H1 (cell line): Measurements from ENCODE around the gene METTL22. TPM values are rescaled to one million over a fixed set of nuclear protein-coding genes. Genes with fewer than 3 reads are reported as not detected.

Source experiments
- CTCF ChIA-PET: fragments of 300-600 bp; sonication (Branson Sonifier 250); formaldehyde crosslinking; loops from one replicate; lab custom pipeline; 2021; ENCODE audit not compliant: partially characterized antibody; lab: Charles Lee
- POLR2A ChIA-PET: fragments of 300-600 bp; sonication (Branson Sonifier 250); formaldehyde crosslinking; loops from one replicate; lab custom pipeline; 2021; ENCODE audit warnings: inconsistent platforms; ENCODE audit not compliant: partially characterized antibody; lab: Charles Lee
- DNase-seq, 2 experiments: peaks; one replicate each; pipeline versions ENCODE4 v3.0.0 to v3.0.0-alpha.2; 2010 to 2022; ENCODE audit warnings: low spot score in 2 of 2, low read depth in 1 of 2, mixed read lengths in 1 of 2
- FAIRE-seq: peaks from 2 replicates; lab custom pipeline; 2011; peaks lifted over from hg19 to GRCh38; lab: Jason Lieb, UNC
- H2AFZ ChIP-seq: 2 replicates; pipeline ENCODE4 v1.8.1; 2012; ENCODE audit warnings: low read length, inconsistent platforms
- H2AK5ac ChIP-seq: 2 replicates; pipeline ENCODE4 v1.6.1; 2013; ENCODE audit warnings: low read depth, low read length
- H2BK120ac ChIP-seq: replicated peaks from 2 replicates; pipeline ENCODE3; 2013; ENCODE audit warnings: low read depth, low read length, inconsistent platforms
- H2BK12ac ChIP-seq: 2 replicates; pipeline ENCODE4 v1.6.1; 2013; ENCODE audit warnings: low read depth, low read length
- H2BK15ac ChIP-seq: 2 replicates; pipeline ENCODE4 v1.6.1; 2013; ENCODE audit warnings: low read length
- H2BK20ac ChIP-seq: 2 replicates; pipeline ENCODE4 v1.6.1; 2013; ENCODE audit warnings: low read length
- H2BK5ac ChIP-seq: 2 replicates; pipeline ENCODE4 v1.6.1; 2013; ENCODE audit warnings: low read depth, low read length
- H3K14ac ChIP-seq: 2 replicates; pipeline ENCODE4 v1.6.1; 2013; ENCODE audit warnings: inconsistent platforms; ENCODE audit not compliant: insufficient read length
- H3K18ac ChIP-seq: 2 replicates; pipeline ENCODE4 v1.6.1; 2013; ENCODE audit warnings: low read length; ENCODE audit errors: extremely low read depth
- H3K23ac ChIP-seq: 2 replicates; pipeline ENCODE4 v1.6.1; 2013; ENCODE audit warnings: inconsistent platforms; ENCODE audit not compliant: insufficient read length
- H3K23me2 ChIP-seq: 2 replicates; pipeline ENCODE4 v1.6.1; 2013; ENCODE audit warnings: low read depth, low read length
- H3K27ac ChIP-seq: 2 replicates; pipeline ENCODE4 v1.6.1; 2011; ENCODE audit warnings: low read depth, low read length, inconsistent platforms
- H3K27me3 ChIP-seq, 4 experiments: replicated peaks in 1 of 4; 1 replicate in 1 of 4; 2 replicates in 3 of 4; pipeline versions ENCODE4 v1.6.1 to v1.8.1; 2011 to 2013; ENCODE audit warnings: low read length in 3 of 4, mild to moderate bottlenecking in 3 of 4, inconsistent platforms in 2 of 4, mixed read lengths in 2 of 4, moderate library complexity in 1 of 4; ENCODE audit not compliant: control insufficient read depth in 3 of 4, insufficient read depth in 3 of 4; ENCODE audit errors: extremely low read depth in 1 of 4
- H3K36me3 ChIP-seq, 4 experiments: 2 replicates each; pipeline versions ENCODE4 v1.6.1 to v1.8.1; 2011 to 2013; ENCODE audit warnings: mild to moderate bottlenecking in 4 of 4, low read length in 3 of 4, moderate library complexity in 2 of 4, control low read depth in 1 of 4, inconsistent platforms in 1 of 4; ENCODE audit not compliant: insufficient read depth in 4 of 4, control insufficient read depth in 2 of 4
- H3K4ac ChIP-seq: replicated peaks from 2 replicates; pipeline ENCODE3; 2013; ENCODE audit warnings: low read length, low read depth, mixed read lengths, inconsistent platforms; ENCODE audit not compliant: insufficient read length
- H3K4me1 ChIP-seq, 4 experiments: replicated peaks in 1 of 4; 1 replicate in 1 of 4; 2 replicates in 3 of 4; pipeline versions ENCODE4 v1.6.1 to v1.8.1; 2011 to 2013; ENCODE audit warnings: low read length in 3 of 4, inconsistent platforms in 2 of 4, mixed read lengths in 1 of 4; ENCODE audit not compliant: insufficient read depth in 4 of 4, control insufficient read depth in 3 of 4
- H3K4me2 ChIP-seq, 2 experiments: 2 replicates each; pipeline versions ENCODE4 v1.6.1 to v1.8.1; 2011 to 2013; ENCODE audit warnings: low read depth in 2 of 2, low read length in 2 of 2, control low read depth in 1 of 2, inconsistent platforms in 1 of 2, mild to moderate bottlenecking in 1 of 2; ENCODE audit not compliant: insufficient read depth in 1 of 2
- H3K4me3 ChIP-seq, 4 experiments: fragments of 200-600, 300-600 bp in 1 of 4; sonication (generic), shearing (Covaris generic), sonication (Bioruptor Twin) in 1 of 4; 2 replicates each; pipeline versions ENCODE4 v1.5.1 to v1.8.1; 2011 to 2016; ENCODE audit warnings: low read length in 4 of 4, low read depth in 3 of 4, control low read depth in 2 of 4, inconsistent platforms in 2 of 4, mild to moderate bottlenecking in 2 of 4, mixed read lengths in 1 of 4, moderate library complexity in 1 of 4; ENCODE audit not compliant: insufficient read depth in 2 of 4; ENCODE audit errors: extremely low read depth in 1 of 4
- H3K56ac ChIP-seq: replicated peaks from 2 replicates; pipeline ENCODE3; 2013; ENCODE audit warnings: low read depth, mild to moderate bottlenecking, mixed read lengths, low read length, inconsistent platforms; ENCODE audit not compliant: insufficient read length
- H3K79me1 ChIP-seq: 2 replicates; pipeline ENCODE4 v1.6.1; 2013; ENCODE audit warnings: low read depth, low read length, control low read depth
- H3K79me2 ChIP-seq, 2 experiments: 2 replicates each; pipeline versions ENCODE4 v1.6.1 to v1.8.1; 2012 to 2013; ENCODE audit warnings: low read length in 2 of 2, mild to moderate bottlenecking in 2 of 2, inconsistent platforms in 1 of 2; ENCODE audit not compliant: insufficient read depth in 2 of 2, control insufficient read depth in 1 of 2
- H3K9ac ChIP-seq, 4 experiments: replicated peaks in 1 of 4; 1 replicate in 1 of 4; 2 replicates in 3 of 4; pipeline versions ENCODE4 v1.6.1 to v1.8.1; 2011 to 2013; ENCODE audit warnings: low read depth in 3 of 4, low read length in 3 of 4, control low read depth in 2 of 4, mild to moderate bottlenecking in 2 of 4, moderate library complexity in 2 of 4, inconsistent platforms in 1 of 4; ENCODE audit errors: extremely low read depth in 1 of 4
- H3K9me3 ChIP-seq, 2 experiments: 2 replicates each; pipeline versions ENCODE4 v1.6.1 to v1.8.1; 2012 to 2013; ENCODE audit warnings: mild to moderate bottlenecking in 2 of 2, moderate library complexity in 2 of 2, control low read depth in 1 of 2, inconsistent platforms in 1 of 2, low read depth in 1 of 2, low read length in 1 of 2, mixed read lengths in 1 of 2; ENCODE audit not compliant: insufficient read depth in 2 of 2
- H4K20me1 ChIP-seq, 2 experiments: replicated peaks in 1 of 2; 2 replicates each; pipeline versions ENCODE3 to v1.8.1; 2011 to 2013; ENCODE audit warnings: inconsistent platforms in 2 of 2, low read length in 2 of 2, mild to moderate bottlenecking in 1 of 2; ENCODE audit not compliant: insufficient read depth in 2 of 2, control insufficient read depth in 1 of 2
- H4K5ac ChIP-seq: 2 replicates; pipeline ENCODE4 v1.6.1; 2013; ENCODE audit warnings: low read length, low read depth, mixed read lengths, inconsistent platforms; ENCODE audit not compliant: insufficient read length
- H4K8ac ChIP-seq: 2 replicates; pipeline ENCODE4 v1.8.0; 2013; ENCODE audit warnings: mild to moderate bottlenecking, moderate library complexity, low read length, inconsistent platforms; ENCODE audit not compliant: insufficient read depth; ENCODE audit errors: extremely low read depth
- H4K91ac ChIP-seq: replicated peaks from 2 replicates; pipeline ENCODE3; 2013; ENCODE audit warnings: low read length, mixed read lengths, inconsistent platforms; ENCODE audit not compliant: insufficient read length
- CREB1 ChIP-seq: IDR thresholded peaks from 2 replicates; pipeline ENCODE4 v1.6.1; 2012; ENCODE audit warnings: inconsistent platforms
- HDAC6 ChIP-seq: IDR thresholded peaks from one replicate; pipeline ENCODE4 v1.7.1; 2012; ENCODE audit warnings: low read depth, mild to moderate bottlenecking, inconsistent platforms, low read length, moderate library complexity
- SAP30 ChIP-seq: fragments of 300-600 bp; sonication (generic); IDR thresholded peaks from 2 replicates; pipeline ENCODE4 v1.7.1; 2012; ENCODE audit warnings: low read length, moderate library complexity, mild to moderate bottlenecking, inconsistent platforms; ENCODE audit not compliant: insufficient read depth, insufficient replicate concordance
- WGBS, 2 experiments: shearing (Covaris generic) in 1 of 2; methylation state at CpG; one replicate each; pipeline versions ENCODE4 v1.1.6 to v1.1.7; 2013 to 2015; ENCODE audit warnings: low lambda C conversion rate in 2 of 2, mixed read lengths in 2 of 2, inconsistent platforms in 1 of 2, low coverage in 1 of 2, missing lambda C conversion rate in 1 of 2; ENCODE audit not compliant: insufficient replicate concordance in 2 of 2, insufficient coverage in 1 of 2, insufficient read length in 1 of 2; ENCODE audit errors: extremely low coverage in 1 of 2, missing lambda C conversion rate in 1 of 2; 5-methylcytosine and 5-hydroxymethylcytosine counted together
- polyA plus RNA-seq, 7 experiments: library from polyadenylated mRNA; depleted of rRNA in 3 of 7; stranded (reverse) in 5 of 7; unstranded in 2 of 7; fragments of >200 nt in 5 of 7; fragments of 200-250 nt in 2 of 7; gene quantifications; 1 replicate in 5 of 7; 2 replicates in 1 of 7; 4 replicates in 1 of 7; pipeline versions ENCODE4 v1.2.1 to v1.2.3, GENCODE V29; 2011 to 2013; ENCODE audit warnings: missing spikeins in 2 of 7, mixed read lengths in 2 of 7
- total RNA-seq: library from RNA; stranded (reverse); fragmentation: NEBNext Ultra II Directional; extraction: Animal tissue kit (Norgen Biotek cat#: 25700); gene quantifications from 2 replicates; pipeline ENCODE4 v1.2.1, GENCODE V29; 2021

The METTL22 gene
- total and polyA plus RNA-seq, 2 of the 8 experiments (the other 6 are each of a cell fraction or from before 2014, with no cell fraction given), result 56.7 to 85.2 TPM

- Histone ChIP-seq H2BK120ac (no peak overlapping the region), H2BK15ac (no peak overlapping the region), H2BK12ac (no peak overlapping the region), H3K14ac (no peak overlapping the region), H3K79me2 (no peaks in the 10 kb centered on the region), H3K23me2 (no peaks in the 10 kb centered on the region; the same call in 1 of the 2 replicates), H3K4me3 (no peak overlapping the region), H3K23ac (no peak overlapping the region), H3K27ac (no peak overlapping the region), H3K4me2 (no peak overlapping the region), H2AK5ac (no peak overlapping the region), H3K9me3 (no peaks in the 10 kb centered on the region), H3K79me1 (peaks cover 6% of the 10 kb centered on the region), H4K5ac (no peak overlapping the region), H4K91ac (no peak overlapping the region), H3K27me3 (no peaks in the 10 kb centered on the region), H3K4me1 (no peaks in the 10 kb centered on the region), H3K56ac (no peak overlapping the region), H3K18ac (no peak overlapping the region), H4K8ac (no peak overlapping the region), H2AFZ (no peak overlapping the region), H3K36me3 (peaks cover 30 to 73% (median 61%) of the 10 kb centered on the region in 4 experiments), H4K20me1 (peaks cover 4 to 24% of the 10 kb centered on the region in 2 experiments), H3K4ac (no peak overlapping the region), H2BK20ac (no peak overlapping the region), H3K9ac (no peak overlapping the region), H2BK5ac (no peak overlapping the region)
- TF ChIP-seq CREB1 (no peak), SAP30 (no peak), HDAC6 (no peak)
- ChIA-PET POLR2A (interaction anchor here (0.5 to 3.9 kb wide), 3 partner anchors 9 to 679 kb away, joined by 3 to 23 read pairs (median 3); partner anchors contain the start of gene METTL22), CTCF (interaction anchor here (1.5 to 24.1 kb wide), 3 partner anchors 8 to 60 kb away, joined by 4 to 416 read pairs (median 6); no protein-coding TSS in a partner anchor)
- WGBS, 2 experiments, result 77% methylated on average over 14 of the region's 15 CpGs; no CpG with 5 or more reads in 1 of the 2 experiments
- DNase-seq (no peak), FAIRE-seq (no peak)
Observed at GRCh38 chr16:8631818-8632465, 10.4 kb downstream of the METTL22 start.
